T-helper 2 cell treated with Interferon-gamma antibody and Interleukin-4, amounts not matched to agents 5 μg/mL and 100 μg/mL, for 36 hours (primary cell): ENCODE results near the gene HYOU1.
"Not testable (repeated sequence)": the region's sequence is repeated elsewhere in the genome, so short reads cannot be mapped to it uniquely, and the experiment has no call there.

Experiments
- DNase-seq: peaks from one replicate; pipeline ENCODE4 v3.0.0; 2021; ENCODE audit warnings: low spot score
- H3K27ac Mint-ChIP-seq: one replicate; pipeline ENCODE4 v1.8.0; 2021; ENCODE audit warnings: mild to moderate bottlenecking, mixed read lengths
- H3K27me3 Mint-ChIP-seq: one replicate; pipeline ENCODE4 v1.8.0; 2021; ENCODE audit warnings: low read depth, mixed read lengths
- H3K36me3 Mint-ChIP-seq: one replicate; pipeline ENCODE4 v1.8.0; 2021; ENCODE audit warnings: low read depth, mixed read lengths
- H3K4me1 Mint-ChIP-seq: one replicate; pipeline ENCODE4 v1.8.0; 2021; ENCODE audit warnings: low read depth, mixed read lengths
- H3K4me3 Mint-ChIP-seq: one replicate; pipeline ENCODE4 v1.8.0; 2022; ENCODE audit warnings: mild to moderate bottlenecking, moderate library complexity, mixed read lengths
- H3K9me3 Mint-ChIP-seq: one replicate; pipeline ENCODE4 v1.8.0; 2021; ENCODE audit warnings: mixed read lengths

Gene HYOU1

GRCh38 chr11:119067371-119068222, 10.6 kb upstream of the HYOU1 start, which contains the start of gene VPS11:
Gene VPS11 (plus strand): TSS chr11:119067818. CDS start chr11:119067824, 6 bp downstream.
- Mint-ChIP-seq H3K4me1 (peaks cover 22% of the 10 kb centered on the region), H3K36me3 (peaks cover 14% of the 10 kb centered on the region), H3K27me3 (no peaks in the 10 kb centered on the region), H3K27ac (peak within 1 kb of the TSS; percentile 94), H3K4me3 (peak within 1 kb of the TSS; percentile 99), H3K9me3 (no peaks in the 10 kb centered on the region)
- peak; percentile 99 for DNase-seq

- H3K9me3 Mint-ChIP-seq: no peaks in the 10 kb centered on the region
- peak overlapping the region; percentile 99 for H3K4me3 Mint-ChIP-seq
- H3K27ac Mint-ChIP-seq: peak overlapping the region; percentile 17
Observed at GRCh38 chr11:119065369-119065768, 8.4 kb upstream of the HYOU1 start.

GRCh38 chr11:119062779-119063178, 5.8 kb upstream of the HYOU1 start:
- no peak overlapping the region for H3K4me3 Mint-ChIP-seq
- H3K9me3 Mint-ChIP-seq: no peaks in the 10 kb centered on the region
- DNase-seq: no peak
- no peak overlapping the region for H3K27ac Mint-ChIP-seq
- H3K4me1 Mint-ChIP-seq: peaks cover 20% of the 10 kb centered on the region
- H3K27me3 Mint-ChIP-seq: no peaks in the 10 kb centered on the region
- peaks cover 7% of the 10 kb centered on the region for H3K36me3 Mint-ChIP-seq

More at GRCh38 chr11:119065369-119065768, 8.4 kb upstream of the HYOU1 start:
- Mint-ChIP-seq H3K27me3 (no peaks in the 10 kb centered on the region), H3K4me1 (peaks cover 22% of the 10 kb centered on the region), H3K36me3 (peaks cover 7% of the 10 kb centered on the region)
- DNase-seq: peak; percentile 38

GRCh38 chr11:119061256-119061655, 4.3 kb upstream of the HYOU1 start:
- peaks cover 14% of the 10 kb centered on the region for H3K4me1 Mint-ChIP-seq
- peaks cover 7% of the 10 kb centered on the region for H3K36me3 Mint-ChIP-seq
- no peak overlapping the region for H3K4me3 Mint-ChIP-seq
- H3K9me3 Mint-ChIP-seq: no peaks in the 10 kb centered on the region
- no peak for DNase-seq
- H3K27ac Mint-ChIP-seq: no peak overlapping the region
- H3K27me3 Mint-ChIP-seq: no peaks in the 10 kb centered on the region

GRCh38 chr11:119059128-119059527, 2.1 kb upstream of the HYOU1 start:
- DNase-seq, H3K4me3 Mint-ChIP-seq, H3K27ac Mint-ChIP-seq, H3K9me3 Mint-ChIP-seq, H3K27me3 Mint-ChIP-seq: not testable (repeated sequence)
- peaks cover 26% of the 10 kb centered on the region for H3K36me3 Mint-ChIP-seq
- peaks cover 19% of the 10 kb centered on the region for H3K4me1 Mint-ChIP-seq

GRCh38 chr11:119056421-119056999, 495 bp downstream of the HYOU1 start:
- Mint-ChIP-seq H3K27me3 (no peaks in the 10 kb centered on the region), H3K9me3 (no peaks in the 10 kb centered on the region), H3K27ac (peak overlapping the region; percentile 99), H3K4me3 (peak overlapping the region; percentile 91), H3K4me1 (peaks cover 19% of the 10 kb centered on the region), H3K36me3 (peaks cover 47% of the 10 kb centered on the region)
- DNase-seq: peak; percentile 17

GRCh38 chr11:119055901-119056300, 1.1 kb downstream of the HYOU1 start:
- Mint-ChIP-seq H3K36me3 (peaks cover 53% of the 10 kb centered on the region), H3K4me1 (peaks cover 19% of the 10 kb centered on the region), H3K27me3 (no peaks in the 10 kb centered on the region), H3K9me3 (no peaks in the 10 kb centered on the region), H3K27ac (peak overlapping the region; percentile 83), H3K4me3 (peak overlapping the region; percentile 91)
- no peak for DNase-seq

GRCh38 chr11:119054418-119054817, 2.6 kb downstream of the HYOU1 start:
- DNase-seq: no peak
- Mint-ChIP-seq H3K27me3 (no peaks in the 10 kb centered on the region), H3K9me3 (no peaks in the 10 kb centered on the region), H3K27ac (no peak overlapping the region), H3K36me3 (peaks cover 63% of the 10 kb centered on the region), H3K4me3 (peak overlapping the region; percentile 51), H3K4me1 (peaks cover 19% of the 10 kb centered on the region)

- H3K36me3 Mint-ChIP-seq: peaks cover 72% of the 10 kb centered on the region
- no peak for DNase-seq
- no peak overlapping the region for H3K4me3 Mint-ChIP-seq
- H3K27ac Mint-ChIP-seq: no peak overlapping the region
- H3K27me3 Mint-ChIP-seq: no peaks in the 10 kb centered on the region
- H3K9me3 Mint-ChIP-seq: no peaks in the 10 kb centered on the region
- H3K4me1 Mint-ChIP-seq: peaks cover 12% of the 10 kb centered on the region
Observed at GRCh38 chr11:119052163-119052814, 4.7 kb downstream of the HYOU1 start.

- H3K9me3 Mint-ChIP-seq: no peaks in the 10 kb centered on the region
- H3K27ac Mint-ChIP-seq: no peak overlapping the region
- DNase-seq: no peak
- no peak overlapping the region for H3K4me3 Mint-ChIP-seq
- peaks cover 12% of the 10 kb centered on the region for H3K4me1 Mint-ChIP-seq
- peaks cover 77% of the 10 kb centered on the region for H3K36me3 Mint-ChIP-seq
- H3K27me3 Mint-ChIP-seq: no peaks in the 10 kb centered on the region
Observed at GRCh38 chr11:119051440-119052162, 5.4 kb downstream of the HYOU1 start.

GRCh38 chr11:119049081-119049480, 7.9 kb downstream of the HYOU1 start:
- Mint-ChIP-seq H3K36me3 (peaks cover 77% of the 10 kb centered on the region), H3K9me3 (no peaks in the 10 kb centered on the region), H3K27ac (no peak overlapping the region), H3K4me3 (no peak overlapping the region), H3K4me1 (no peaks in the 10 kb centered on the region), H3K27me3 (no peaks in the 10 kb centered on the region)
- DNase-seq: no peak

- H3K27ac Mint-ChIP-seq: no peak overlapping the region
- H3K27me3 Mint-ChIP-seq: no peaks in the 10 kb centered on the region
- no peak overlapping the region for H3K4me3 Mint-ChIP-seq
- DNase-seq: no peak
- peaks cover 73% of the 10 kb centered on the region for H3K36me3 Mint-ChIP-seq
- no peaks in the 10 kb centered on the region for H3K9me3 Mint-ChIP-seq
- no peaks in the 10 kb centered on the region for H3K4me1 Mint-ChIP-seq
Observed at GRCh38 chr11:119048644-119049043, 8.4 kb downstream of the HYOU1 start.

GRCh38 chr11:119047205-119047604, 9.8 kb downstream of the HYOU1 start:
- Mint-ChIP-seq H3K4me1 (no peaks in the 10 kb centered on the region), H3K9me3 (no peaks in the 10 kb centered on the region), H3K4me3 (no peak overlapping the region), H3K27ac (no peak overlapping the region), H3K36me3 (peaks cover 61% of the 10 kb centered on the region), H3K27me3 (no peaks in the 10 kb centered on the region)
- DNase-seq: no peak
